Measurements from ENCODE around the gene LY86. TPM values are rescaled to one million over a fixed set of nuclear protein-coding genes. Genes with fewer than 3 reads are reported as not detected.

Gene LY86
- total RNA-seq, 4 donors from 2014 or later: 0.88 to 2.1 (median 1.6) TPM; not detected in 1

GRCh38 chr6:6689400-6690143 lies 101.1 kb downstream of the LY86 start:
- intact Hi-C loops (cut with DNase I; ENCODE audit: low total_unique reads): no loop called here
- WGBS, 2 donors: 6 to 26% methylated on average over 2 of the region's 2 CpGs
- H3K4me3 ChIP-seq (ENCODE audit: low read depth, poor library complexity, severe bottlenecking): no peak overlapping the region
- DNase-seq (ENCODE audit: low spot score in 2 of 2): peak in 1 of 2 donors; percentile 74
- TF ChIP-seq CTCF (IDR thresholded peaks at IDR 0.05): no peak
- TF ChIP-seq POLR2A (IDR thresholded peaks at IDR 0.05): no peak

- TF ChIP-seq CTCF (IDR thresholded peaks at IDR 0.05) (no peak), POLR2A (IDR thresholded peaks at IDR 0.05) (no peak)
- WGBS, 2 donors: 91 to 92% methylated on average over 2 of the region's 2 CpGs
- H3K4me3 ChIP-seq (ENCODE audit: low read depth, poor library complexity, severe bottlenecking): no peak overlapping the region
- intact Hi-C loops (cut with DNase I; ENCODE audit: low total_unique reads): no loop called here
- peak in 1 of 2 donors; percentile 75 for DNase-seq (ENCODE audit: low spot score in 2 of 2)
Observed at GRCh38 chr6:6690144-6690483, 101.6 kb downstream of the LY86 start.

- peak in 1 of 2 donors; percentile 86 for DNase-seq (ENCODE audit: low spot score in 2 of 2)
- intact Hi-C loops (cut with DNase I; ENCODE audit: low total_unique reads): no loop called here
- TF ChIP-seq POLR2A (IDR thresholded peaks at IDR 0.05): no peak
- no peak for TF ChIP-seq CTCF (IDR thresholded peaks at IDR 0.05)
- no peak overlapping the region for H3K4me3 ChIP-seq (ENCODE audit: low read depth, poor library complexity, severe bottlenecking)
- 28 to 44% methylated on average over 6 of the region's 6 CpGs for WGBS, 2 donors
Observed at GRCh38 chr6:6694368-6694780, 105.9 kb downstream of the LY86 start.

GRCh38 chr6:6694825-6695624 lies 106.5 kb downstream of the LY86 start:
- no peak overlapping the region for H3K4me3 ChIP-seq (ENCODE audit: low read depth, poor library complexity, severe bottlenecking)
- DNase-seq (ENCODE audit: low spot score in 2 of 2): peak; percentile 73 to 90

GRCh38 chr6:6695625-6696276 lies 107.2 kb downstream of the LY86 start:
- H3K4me3 ChIP-seq (ENCODE audit: low read depth, poor library complexity, severe bottlenecking): no peak overlapping the region
- WGBS, 2 donors: 17 to 27% methylated on average over 6 of the region's 6 CpGs
- DNase-seq (ENCODE audit: low spot score in 2 of 2): peak in 1 of 2 donors; percentile 77
- intact Hi-C loops (cut with DNase I; ENCODE audit: low total_unique reads): no loop called here
- no peak for TF ChIP-seq CTCF (IDR thresholded peaks at IDR 0.05)
- no peak for TF ChIP-seq POLR2A (IDR thresholded peaks at IDR 0.05)

More at GRCh38 chr6:6694825-6695624, 106.5 kb downstream of the LY86 start:
- WGBS, 2 donors: 18% methylated on average over 17 to 18 of the region's 18 CpGs
- TF ChIP-seq POLR2A (IDR thresholded peaks at IDR 0.05) (no peak), CTCF (IDR thresholded peaks at IDR 0.05) (no peak)
- intact Hi-C loops (cut with DNase I; ENCODE audit: low total_unique reads): no loop called here
